Activated CD4-positive, alpha-beta T cell treated with anti-CD3 and anti-CD28 coated beads, Interleukin-2, amount 50 U/mL, for 4 hours (primary cell): ENCODE measurements around the gene ZFP69.
"Not testable (repeated sequence)": the region's sequence is repeated elsewhere in the genome, so short reads cannot be mapped to it uniquely, and the experiment has no call there.

Source experiments
- DNase-seq, 2 experiments: peaks; one replicate each; pipeline ENCODE4 v3.0.0-alpha.2; 2020

ZFP69 gene

GRCh38 chr1:40476924-40477677 lies at the start of gene ZFP69:
Gene ZFP69 (plus strand): TSS chr1:40477290. CDS start chr1:40479362, 2,072 bp downstream.
- peak; percentile 52 to 60 for DNase-seq

GRCh38 chr1:40431385-40431784 lies 45.7 kb upstream of the ZFP69 start:
- no peak for DNase-seq

GRCh38 chr1:40432644-40433390 lies 44.3 kb upstream of the ZFP69 start:
- DNase-seq: no peak

GRCh38 chr1:40435471-40435870 lies 41.6 kb upstream of the ZFP69 start:
- no peak for DNase-seq

- no peak for DNase-seq
Observed at GRCh38 chr1:40435876-40436275, 41.2 kb upstream of the ZFP69 start.

GRCh38 chr1:40438391-40439015 lies 38.6 kb upstream of the ZFP69 start:
- DNase-seq: no peak

GRCh38 chr1:40439247-40439646 lies 37.8 kb upstream of the ZFP69 start:
- DNase-seq: no peak

- DNase-seq: peak; percentile 79 to 83
Observed at GRCh38 chr1:40449684-40450494, 27.2 kb upstream of the ZFP69 start, which contains the start of gene ZFP69B. Gene ZFP69B (plus strand): TSS chr1:40450476. CDS start chr1:40450962, 486 bp downstream.

- DNase-seq: peak; percentile 83 to 87
Observed at GRCh38 chr1:40450495-40451237, 26.4 kb upstream of the ZFP69 start.

- no peak for DNase-seq
Observed at GRCh38 chr1:40451238-40451585, 25.9 kb upstream of the ZFP69 start.

- DNase-seq: no peak
Observed at GRCh38 chr1:40454873-40455272, 22.2 kb upstream of the ZFP69 start.

- no peak for DNase-seq
Observed at GRCh38 chr1:40462956-40463590, 14.0 kb upstream of the ZFP69 start.

- DNase-seq: no peak
Observed at GRCh38 chr1:40469327-40469726, 7.8 kb upstream of the ZFP69 start.

- no peak for DNase-seq
Observed at GRCh38 chr1:40475268-40475667, 1.8 kb upstream of the ZFP69 start.

- DNase-seq: peak in 1 of 2 experiments; percentile 10
Observed at GRCh38 chr1:40477678-40478053, 576 bp downstream of the ZFP69 start.

GRCh38 chr1:40478276-40478675 lies 1.2 kb downstream of the ZFP69 start:
- no peak for DNase-seq

- no peak for DNase-seq
Observed at GRCh38 chr1:40479156-40479555, 2.1 kb downstream of the ZFP69 start.

GRCh38 chr1:40495315-40495903 lies 18.3 kb downstream of the ZFP69 start:
- DNase-seq: no peak

GRCh38 chr1:40502651-40503050 lies 25.6 kb downstream of the ZFP69 start:
- DNase-seq: not testable (repeated sequence)

GRCh38 chr1:40507973-40508372 lies 30.9 kb downstream of the ZFP69 start:
- no peak for DNase-seq
